DMS114 treated with DMSO at 0.1 percent for 48 hours (cell line): ENCODE results near the gene ITGA4.

ENCODE experiments used
- DNase-seq: peaks from one replicate; lab custom pipeline; 2025; ENCODE audit not compliant: unreplicated experiment; lab: John Stamatoyannopoulos, UW

ITGA4 gene

GRCh38 chr2:181457741-181458425 is 697 bp downstream of the ITGA4 start:
- DNase-seq, result no peak

GRCh38 chr2:181458871-181459270 is 1.7 kb downstream of the ITGA4 start:
- DNase-seq, result no peak

GRCh38 chr2:181459621-181460021 is 2.4 kb downstream of the ITGA4 start:
- no peak for DNase-seq

GRCh38 chr2:181461056-181461997 is 4.1 kb downstream of the ITGA4 start:
- no peak for DNase-seq

- no peak for DNase-seq
These were observed 4.8 kb downstream of the ITGA4 start for GRCh38 chr2:181462033-181462432.

- no peak for DNase-seq
These were observed 6.4 kb downstream of the ITGA4 start for GRCh38 chr2:181463588-181463987.

- DNase-seq, result no peak
These were observed 7.8 kb downstream of the ITGA4 start for GRCh38 chr2:181464966-181465365.

- no peak for DNase-seq
These were observed 8.6 kb downstream of the ITGA4 start for GRCh38 chr2:181465676-181466375.

GRCh38 chr2:181466661-181467576 is 9.7 kb downstream of the ITGA4 start:
- no peak for DNase-seq

- DNase-seq, result no peak
These were observed 11.0 kb downstream of the ITGA4 start for GRCh38 chr2:181467966-181468707.

- no peak for DNase-seq
These were observed 11.6 kb downstream of the ITGA4 start for GRCh38 chr2:181468811-181469210.

GRCh38 chr2:181471226-181471625 is 14.0 kb downstream of the ITGA4 start:
- DNase-seq, result no peak

- DNase-seq, result no peak
These were observed 14.6 kb downstream of the ITGA4 start for GRCh38 chr2:181471783-181472182.

GRCh38 chr2:181472990-181473389 is 15.8 kb downstream of the ITGA4 start:
- DNase-seq, result no peak

- no peak for DNase-seq
These were observed 17.2 kb downstream of the ITGA4 start for GRCh38 chr2:181474222-181474881.

- no peak for DNase-seq
These were observed 26.0 kb downstream of the ITGA4 start for GRCh38 chr2:181483211-181483610.

GRCh38 chr2:181483876-181484275 is 26.7 kb downstream of the ITGA4 start:
- no peak for DNase-seq

- no peak for DNase-seq
These were observed 27.9 kb downstream of the ITGA4 start for GRCh38 chr2:181484851-181485637.

- DNase-seq, result no peak
These were observed 28.4 kb downstream of the ITGA4 start for GRCh38 chr2:181485638-181485946.
